Keratinocyte (primary cell): ENCODE measurements around the gene CASK.

Experiments used
- CTCF ChIP-seq, 3 experiments: IDR thresholded peaks in 1 of 3; conservative IDR thresholded peaks in 1 of 3; optimal IDR thresholded peaks in 1 of 3; 2 replicates in 2 of 3; 3 replicates in 1 of 3; pipeline versions ENCODE3 to v1.5.1; 2011; ENCODE audit warnings: low read length in 3 of 3, mild to moderate bottlenecking in 3 of 3, moderate library complexity in 2 of 3, control low read depth in 1 of 3, inconsistent platforms in 1 of 3; ENCODE audit not compliant: insufficient read depth in 2 of 3; ENCODE audit errors: extremely low read depth in 1 of 3
- EZH2 ChIP-seq: IDR thresholded peaks from one replicate; pipeline ENCODE4 v1.6.1; 2012; ENCODE audit warnings: inconsistent platforms, mild to moderate bottlenecking, low read length, moderate library complexity

- no peak for TF ChIP-seq CTCF (optimal IDR thresholded peaks at IDR 0.05 in 1 of 3, IDR thresholded peaks at IDR 0.05 in 1 of 3, conservative IDR thresholded peaks at IDR 0.05 in 1 of 3; ENCODE audit: extremely low read depth in 1 of 3, insufficient read depth in 2 of 3, low read length in 3 of 3)
- no peak for TF ChIP-seq EZH2
Observed at GRCh38 chrX:41823402-41823801, 100.0 kb downstream of the CASK start.
